Ishikawa (cell line): ENCODE data around the gene MTG1.
A peak's percentile ranks its signal among the peaks of the same experiment; 100 is the strongest.

ENCODE experiments used
- CEBPB ChIP-seq: IDR thresholded peaks from 2 replicates; pipeline ENCODE4 v1.6.1; 2012
- CREB1 ChIP-seq: IDR thresholded peaks from 2 replicates; pipeline ENCODE4 v1.6.1; 2012; ENCODE audit warnings: low read depth
- EGR1 ChIP-seq: IDR thresholded peaks from 2 replicates; pipeline ENCODE4 v1.6.1; 2012
- EP300 ChIP-seq: IDR thresholded peaks from 2 replicates; pipeline ENCODE4 v1.6.1; 2012; ENCODE audit warnings: borderline replicate concordance
- FOXM1 ChIP-seq: IDR thresholded peaks from 2 replicates; pipeline ENCODE4 v1.6.1; 2012; ENCODE audit warnings: low read depth, borderline replicate concordance
- MAX ChIP-seq: IDR thresholded peaks from 2 replicates; pipeline ENCODE4 v1.6.1; 2012
- NFIC ChIP-seq: IDR thresholded peaks from 2 replicates; pipeline ENCODE4 v1.6.1; 2012
- RAD21 ChIP-seq: IDR thresholded peaks from 2 replicates; pipeline ENCODE4 v1.6.1; 2012; ENCODE audit warnings: low read depth
- REST ChIP-seq: IDR thresholded peaks from 2 replicates; pipeline ENCODE4 v1.6.1; 2012; ENCODE audit warnings: low read depth, mild to moderate bottlenecking
- TAF1 ChIP-seq: IDR thresholded peaks from 2 replicates; pipeline ENCODE4 v1.6.1; 2012; ENCODE audit warnings: low read depth, mild to moderate bottlenecking
- TCF12 ChIP-seq: IDR thresholded peaks from 2 replicates; pipeline ENCODE4 v1.6.1; 2012; ENCODE audit warnings: low read depth
- TEAD4 ChIP-seq: IDR thresholded peaks from 2 replicates; pipeline ENCODE4 v1.6.1; 2012
- USF1 ChIP-seq: IDR thresholded peaks from 2 replicates; pipeline ENCODE4 v1.6.1; 2012
- YY1 ChIP-seq: IDR thresholded peaks from 2 replicates; pipeline ENCODE4 v1.6.1; 2012; ENCODE audit warnings: low read depth
- ZBTB7A ChIP-seq: IDR thresholded peaks from 2 replicates; pipeline ENCODE4 v1.6.1; 2012; ENCODE audit warnings: low read depth

The MTG1 gene

GRCh38 chr10:133351408-133352318 lies 42.3 kb upstream of the MTG1 start:
- 0 out of 2 replicates have a peak, but pooled peaks have one; percentile 27 for TF ChIP-seq REST
- no peak for TF ChIP-seq FOXM1
- TF ChIP-seq TAF1, result no peak
- TF ChIP-seq RAD21, result peak; percentile 17; the same call in 1 of the 2 replicates
- no peak for TF ChIP-seq TEAD4
- TF ChIP-seq NFIC, result no peak
- no peak for TF ChIP-seq YY1
- TF ChIP-seq EP300, result no peak

- TF ChIP-seq CEBPB (no peak), TEAD4 (no peak), RAD21 (no peak), ZBTB7A (no peak), EGR1 (no peak), NFIC (no peak), EP300 (no peak), MAX (no peak), REST (no peak), CREB1 (no peak), FOXM1 (no peak), TAF1 (no peak), USF1 (no peak)
Measured at GRCh38 chr10:133353202-133353959, 40.6 kb upstream of the MTG1 start.

GRCh38 chr10:133353988-133354605 lies 39.9 kb upstream of the MTG1 start:
- no peak for TF ChIP-seq USF1
- no peak for TF ChIP-seq ZBTB7A
- TF ChIP-seq YY1, result no peak
- TF ChIP-seq FOXM1, result no peak
- no peak for TF ChIP-seq EGR1
- no peak for TF ChIP-seq NFIC
- no peak for TF ChIP-seq MAX
- no peak for TF ChIP-seq CEBPB
- no peak for TF ChIP-seq EP300
- no peak for TF ChIP-seq TCF12
- no peak for TF ChIP-seq REST
- no peak for TF ChIP-seq TAF1
- no peak for TF ChIP-seq CREB1
- no peak for TF ChIP-seq TEAD4
- TF ChIP-seq RAD21, result no peak
